PC-3 (cell line): ENCODE data around the gene EML3. TPM values are rescaled to one million over a fixed set of nuclear protein-coding genes. Genes with fewer than 3 reads are reported as not detected.

Source experiments
- ATAC-seq: fragments of 200-7000 bp; cut with Tn5 transposase; 2 replicates; pipeline ENCODE4 v1.9.1; 2020; ENCODE audit warnings: mild to moderate bottlenecking, moderate library complexity
- BruUV-seq: library from RNA; stranded (reverse); fragments of 400-500 nt; replicated peaks from 2 replicates; lab custom pipeline; 2021; lab: Mats Ljungman, UMichigan
- CTCF ChIA-PET: fragments of 300-600 bp; sonication (Branson Sonifier 250); formaldehyde crosslinking; loops from one replicate; lab custom pipeline; 2022; ENCODE audit warnings: antibody characterized with exemption; lab: Charles Lee
- POLR2A ChIA-PET: fragments of 300-600 bp; sonication (Branson Sonifier 250); formaldehyde crosslinking; loops from one replicate; lab custom pipeline; 2022; ENCODE audit warnings: antibody characterized with exemption; ENCODE audit not compliant: unreplicated experiment; lab: Charles Lee
- DNase-seq: peaks from one replicate; pipeline ENCODE4 v3.0.0-alpha.2; 2015
- H2AFZ ChIP-seq: fragments of 300-600 bp; sonication (generic); 2 replicates; pipeline ENCODE4 v1.6.0; 2016; ENCODE audit warnings: antibody characterized with exemption, low read length
- H3F3A ChIP-seq: fragments of 300-600 bp; sonication (generic); one replicate; pipeline ENCODE4 v1.6.0; 2017; ENCODE audit warnings: antibody characterized with exemption, low read length, control low read depth, mild to moderate bottlenecking; ENCODE audit not compliant: unreplicated experiment
- H3K27ac ChIP-seq: fragments of 300-600 bp; sonication (generic); 2 replicates; pipeline ENCODE4 v1.5.1; 2016; ENCODE audit warnings: mild to moderate bottlenecking, low read length
- H3K27me3 ChIP-seq: fragments of 300-600 bp; sonication (generic); 2 replicates; pipeline ENCODE4 v1.6.1; 2016; ENCODE audit warnings: low read length, mixed read lengths
- H3K36me3 ChIP-seq: fragments of 300-600 bp; sonication (generic); 2 replicates; pipeline ENCODE4 v1.6.1; 2016; ENCODE audit warnings: low read depth, mixed run types, low read length, mixed read lengths
- H3K4me1 ChIP-seq: fragments of 300-600 bp; sonication (generic); 2 replicates; pipeline ENCODE4 v1.5.1; 2016; ENCODE audit warnings: low read length; ENCODE audit not compliant: insufficient read depth
- H3K4me2 ChIP-seq: fragments of 300-600 bp; sonication (generic); 2 replicates; pipeline ENCODE4 v1.6.0; 2016; ENCODE audit warnings: low read length
- H3K4me3 ChIP-seq: fragments of 300-600 bp; sonication (generic); 2 replicates; pipeline ENCODE4 v1.5.1; 2016; ENCODE audit warnings: mild to moderate bottlenecking, low read length, mixed read lengths
- H3K79me2 ChIP-seq: fragments of 300-600 bp; sonication (generic); 2 replicates; pipeline ENCODE4 v1.6.1; 2017; ENCODE audit warnings: low read length, mixed read lengths
- H3K9ac ChIP-seq: fragments of 300-600 bp; sonication (generic); 2 replicates; pipeline ENCODE4 v1.6.0; 2016; ENCODE audit warnings: mild to moderate bottlenecking, low read length
- H3K9me2 ChIP-seq: fragments of 300-600 bp; sonication (generic); replicated peaks from 2 replicates; pipeline ENCODE4 v1.6.1; 2016; ENCODE audit warnings: mixed run types, low read length, mixed read lengths
- H3K9me3 ChIP-seq: fragments of 300-600 bp; sonication (generic); 2 replicates; pipeline ENCODE4 v1.6.1; 2016; ENCODE audit warnings: low read length, mixed read lengths
- H4K20me1 ChIP-seq: fragments of 300-600 bp; sonication (generic); 2 replicates; pipeline ENCODE4 v1.6.1; 2016; ENCODE audit warnings: low read length, mixed read lengths
- CTCF ChIP-seq: fragments of 300-600 bp; sonication (generic); conservative IDR thresholded peaks from 2 replicates; pipeline ENCODE4 v1.5.1; 2017; ENCODE audit warnings: antibody characterized with exemption, low read depth, mild to moderate bottlenecking, low read length
- EZH2 ChIP-seq: fragments of 300-600 bp; sonication (generic); IDR thresholded peaks from one replicate; pipeline ENCODE4 v1.6.1; 2017; ENCODE audit warnings: antibody characterized with exemption, mild to moderate bottlenecking, low read length; ENCODE audit not compliant: unreplicated experiment
- EZH2phosphoT487 ChIP-seq: fragments of 300-600 bp; sonication (generic); IDR thresholded peaks from 2 replicates; pipeline ENCODE4 v1.6.1; 2018; ENCODE audit warnings: mild to moderate bottlenecking, antibody characterized with exemption, low read length, borderline replicate concordance
- intact Hi-C: fragments of 100-400 bp; cut with micrococcal nuclease; formaldehyde crosslinking; loops from 2 replicates; pipeline ENCODE4 v1.9.0; 2023
- total RNA-seq: library from RNA; depleted of rRNA; stranded (reverse); fragments of >200 nt; gene quantifications from 2 replicates; pipeline ENCODE4 v1.2.3, GENCODE V29; 2014

EML3 gene
- total RNA-seq, 1 experiment from 2014 or later, result 32.8 TPM

GRCh38 chr11:62599901-62600300, 12.7 kb downstream of the EML3 start:
- TSS peak; percentile 38 for BruUV-seq
- Histone ChIP-seq H3K27me3 (no peaks in the 10 kb centered on the region), H3K9ac (peak overlapping the region; percentile 98), H3K9me2 (no peaks in the 10 kb centered on the region), H3K9me3 (no peaks in the 10 kb centered on the region), H3K27ac (0 out of 2 replicates have a peak overlapping the region, but pooled peaks have one; percentile 0), H3K79me2 (peaks cover 43% of the 10 kb centered on the region), H3F3A (no peaks in the 10 kb centered on the region), H3K4me2 (peak overlapping the region; percentile 99), H4K20me1 (no peaks in the 10 kb centered on the region), H2AFZ (no peak overlapping the region), H3K4me3 (peak overlapping the region; percentile 93), H3K4me1 (peaks cover 21% of the 10 kb centered on the region), H3K36me3 (peaks cover 42% of the 10 kb centered on the region)
- intact Hi-C loops, result loop anchor here (1.0 to 5.0 kb wide), 2 partner anchors 9 to 72 kb away; partner anchors contain the start of genes LBHD1, TUT1 and UQCC3
- DNase-seq (no peak), ATAC-seq (no peak)
- TF ChIP-seq EZH2 (no peak), EZH2phosphoT487 (no peak), CTCF (no peak)
- POLR2A ChIA-PET, result interaction anchor here (0.6 kb wide), 1 partner anchor 69 kb away, joined by 10 read pairs; no protein-coding TSS in a partner anchor
- CTCF ChIA-PET, result interaction anchor here (1.0 kb wide), 1 partner anchor 12 kb away, joined by 3 read pairs; no protein-coding TSS in a partner anchor

GRCh38 chr11:62599069-62599696, 13.4 kb downstream of the EML3 start:
- DNase-seq, result peak; percentile 96
- Histone ChIP-seq H3K9me3 (no peaks in the 10 kb centered on the region), H3F3A (no peaks in the 10 kb centered on the region), H3K27ac (0 out of 2 replicates have a peak overlapping the region, but pooled peaks have one; percentile 0), H3K9me2 (no peaks in the 10 kb centered on the region), H3K4me2 (peak overlapping the region; percentile 99), H3K27me3 (no peaks in the 10 kb centered on the region), H3K36me3 (peaks cover 48% of the 10 kb centered on the region), H3K4me1 (peaks cover 21% of the 10 kb centered on the region), H4K20me1 (no peaks in the 10 kb centered on the region), H3K4me3 (peak overlapping the region; percentile 93; the same call in 1 of the 2 replicates), H2AFZ (no peak overlapping the region), H3K9ac (peak overlapping the region; percentile 98), H3K79me2 (peaks cover 43% of the 10 kb centered on the region)
- intact Hi-C loops, result loop anchor here (1.0 kb wide), 1 partner anchor 8 kb away; the partner anchor contains the start of gene TUT1
- TF ChIP-seq CTCF, result no peak
- no peak for TF ChIP-seq EZH2phosphoT487
- TF ChIP-seq EZH2, result no peak
- no TSS peak for BruUV-seq
- POLR2A ChIA-PET, result interaction anchor here (0.6 kb wide), 1 partner anchor 69 kb away, joined by 10 read pairs; no protein-coding TSS in a partner anchor
- CTCF ChIA-PET, result interaction anchor here (0.7 kb wide), 1 partner anchor 265 kb away, joined by 5 read pairs; no protein-coding TSS in a partner anchor
- ATAC-seq, result peak; percentile 37
